ENCODE data around the gene CXCL13. TPM values are rescaled to one million over a fixed set of nuclear protein-coding genes. Genes with fewer than 3 reads are reported as not detected.

Gene CXCL13
- total and polyA plus RNA-seq, 2 experiments from 2014 or later, result not detected

GRCh38 chr4:77595364-77595973 is 10.2 kb upstream of the CXCL13 start:
- no peaks in the 10 kb centered on the region for H3K9me2 ChIP-seq (ENCODE audit: insufficient read depth)
- no peaks in the 10 kb centered on the region for H4K20me1 ChIP-seq (ENCODE audit: insufficient read depth)
- no peak overlapping the region for H3K27ac ChIP-seq
- H3F3A ChIP-seq (ENCODE audit: insufficient read depth), result no peaks in the 10 kb centered on the region
- no peak overlapping the region for H3K4me3 ChIP-seq
- no peaks in the 10 kb centered on the region for H3K79me2 ChIP-seq (ENCODE audit: insufficient read depth)
- TF ChIP-seq EZH2 (IDR thresholded peaks at IDR 0.05; ENCODE audit: insufficient read depth, poor library complexity, severe bottlenecking) (no peak), EZH2phosphoT487 (IDR thresholded peaks at IDR 0.05; ENCODE audit: insufficient read depth, low read depth) (no peak)
- in situ Hi-C loops (cut with MboI), result loop anchor here (5.0 kb wide), 1 partner anchor 208 kb away; no protein-coding TSS in a partner anchor
- peaks cover 85% of the 10 kb centered on the region for H3K27me3 ChIP-seq (replicated peaks; ENCODE audit: insufficient read depth)
- no peaks in the 10 kb centered on the region for H3K9me3 ChIP-seq (ENCODE audit: low read depth)
- no peaks in the 10 kb centered on the region for H3K4me1 ChIP-seq (ENCODE audit: insufficient read depth)
- H3K36me3 ChIP-seq (ENCODE audit: low read depth), result no peaks in the 10 kb centered on the region
- WGBS, 2 experiments (ENCODE audit: low coverage in 1 of 2, low lambda C conversion rate in 2 of 2, missing lambda C conversion rate in 2 of 2), result 37 to 44% methylated on average over 4 of the region's 4 CpGs
- DNase-seq, result no peak
- H2AFZ ChIP-seq, result no peak overlapping the region
- no peak overlapping the region for H3K9ac ChIP-seq
- no peak overlapping the region for H3K4me2 ChIP-seq (ENCODE audit: unreplicated experiment)

DNA sequence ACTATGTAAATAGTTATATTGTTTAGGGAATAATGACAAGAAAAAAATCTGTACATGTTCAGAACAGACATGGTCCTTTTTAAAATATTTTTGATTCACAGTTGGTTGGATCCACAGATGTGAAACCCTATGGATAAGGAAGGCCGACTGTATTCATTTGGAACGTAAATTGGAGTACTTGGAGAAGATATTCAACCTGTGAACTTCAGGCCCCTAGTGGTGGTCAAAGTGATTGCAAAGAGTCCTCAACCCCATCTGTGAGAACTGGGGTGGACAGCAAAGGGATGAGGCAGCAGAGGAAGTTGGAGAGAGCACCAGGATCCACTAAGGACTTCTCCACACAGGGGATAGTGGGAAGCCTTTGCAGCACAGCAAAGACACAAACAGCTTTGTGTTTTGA is 6.2 kb upstream of the CXCL13 start:
- Histone ChIP-seq H2AFZ (no peak overlapping the region), H3K36me3 (ENCODE audit: low read depth) (no peaks in the 10 kb centered on the region), H3K4me2 (ENCODE audit: unreplicated experiment) (no peak overlapping the region), H4K20me1 (ENCODE audit: insufficient read depth) (no peaks in the 10 kb centered on the region), H3K4me3 (no peak overlapping the region), H3K9me2 (ENCODE audit: insufficient read depth) (no peaks in the 10 kb centered on the region), H3K79me2 (ENCODE audit: insufficient read depth) (no peaks in the 10 kb centered on the region), H3K27ac (no peak overlapping the region), H3K9ac (no peak overlapping the region), H3K4me1 (ENCODE audit: insufficient read depth) (no peaks in the 10 kb centered on the region), H3K27me3 (replicated peaks; ENCODE audit: insufficient read depth) (peaks cover 93% of the 10 kb centered on the region), H3K9me3 (ENCODE audit: low read depth) (no peaks in the 10 kb centered on the region), H3F3A (ENCODE audit: insufficient read depth) (no peaks in the 10 kb centered on the region)
- 38 to 50% methylated on average over 2 of the region's 2 CpGs for WGBS, 2 experiments (ENCODE audit: low coverage in 1 of 2, low lambda C conversion rate in 2 of 2, missing lambda C conversion rate in 2 of 2)
- peak; percentile 64 for DNase-seq
- no peak for TF ChIP-seq EZH2phosphoT487 (IDR thresholded peaks at IDR 0.05; ENCODE audit: insufficient read depth, low read depth)
- no peak for TF ChIP-seq EZH2 (IDR thresholded peaks at IDR 0.05; ENCODE audit: insufficient read depth, poor library complexity, severe bottlenecking)
- in situ Hi-C loops (cut with MboI), result loop anchor here (5.0 kb wide), 1 partner anchor 212 kb away; no protein-coding TSS in a partner anchor

- H3K9me3 ChIP-seq (ENCODE audit: low read depth), result no peaks in the 10 kb centered on the region
- no peak overlapping the region for H3K27ac ChIP-seq
- H3K4me1 ChIP-seq (ENCODE audit: insufficient read depth), result no peaks in the 10 kb centered on the region
- H3K36me3 ChIP-seq (ENCODE audit: low read depth), result no peaks in the 10 kb centered on the region
- H3K4me2 ChIP-seq (ENCODE audit: unreplicated experiment), result no peak overlapping the region
- H3K4me3 ChIP-seq, result no peak overlapping the region
- WGBS, 2 experiments (ENCODE audit: low coverage in 1 of 2, low lambda C conversion rate in 2 of 2, missing lambda C conversion rate in 2 of 2), result 17 to 21% methylated on average over 6 of the region's 6 CpGs
- H3K79me2 ChIP-seq (ENCODE audit: insufficient read depth), result no peaks in the 10 kb centered on the region
- H3K9ac ChIP-seq, result no peak overlapping the region
- TF ChIP-seq EZH2phosphoT487 (IDR thresholded peaks at IDR 0.05; ENCODE audit: insufficient read depth, low read depth) (no peak), EZH2 (IDR thresholded peaks at IDR 0.05; ENCODE audit: insufficient read depth, poor library complexity, severe bottlenecking) (no peak)
- no peaks in the 10 kb centered on the region for H3K9me2 ChIP-seq (ENCODE audit: insufficient read depth)
- DNase-seq, result peak; percentile 58
- no peaks in the 10 kb centered on the region for H4K20me1 ChIP-seq (ENCODE audit: insufficient read depth)
- H2AFZ ChIP-seq, result no peak overlapping the region
- peaks cover 93% of the 10 kb centered on the region for H3K27me3 ChIP-seq (replicated peaks; ENCODE audit: insufficient read depth)
- no peaks in the 10 kb centered on the region for H3F3A ChIP-seq (ENCODE audit: insufficient read depth)
- in situ Hi-C loops (cut with MboI), result no loop called here
Measured at GRCh38 chr4:77600521-77601451, 4.8 kb upstream of the CXCL13 start.

DNA sequence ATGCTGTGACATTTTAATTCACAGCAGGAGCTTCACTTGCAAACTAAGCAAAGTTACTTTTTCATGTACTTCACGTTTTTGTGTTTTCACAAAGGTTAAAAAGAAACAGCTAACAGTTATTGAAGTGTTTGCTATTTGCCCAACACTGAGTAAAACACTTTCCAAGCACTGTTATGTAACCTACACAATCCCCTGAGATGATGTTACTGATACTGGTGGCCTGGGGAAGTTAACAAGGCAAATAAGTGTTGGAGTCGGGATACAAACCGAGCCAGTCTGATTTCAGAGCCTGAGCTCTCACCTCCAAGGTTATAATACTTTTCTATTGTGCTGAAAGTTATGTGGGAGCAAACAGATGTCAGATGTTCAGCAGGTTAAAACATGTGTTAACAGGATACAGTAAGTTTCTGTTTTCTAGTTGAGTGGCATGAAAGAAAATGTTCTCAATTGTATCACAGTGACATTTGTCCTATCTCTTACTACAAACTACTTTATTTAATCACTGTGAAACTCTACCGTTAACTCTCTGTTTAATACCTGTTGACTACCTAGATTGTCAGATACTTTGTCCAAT is 3.9 kb upstream of the CXCL13 start:
- no peak overlapping the region for H2AFZ ChIP-seq
- H3K27ac ChIP-seq, result no peak overlapping the region
- no peaks in the 10 kb centered on the region for H3K9me3 ChIP-seq (ENCODE audit: low read depth)
- H3K9me2 ChIP-seq (ENCODE audit: insufficient read depth), result no peaks in the 10 kb centered on the region
- H4K20me1 ChIP-seq (ENCODE audit: insufficient read depth), result no peaks in the 10 kb centered on the region
- H3K27me3 ChIP-seq (replicated peaks; ENCODE audit: insufficient read depth), result peaks cover 93% of the 10 kb centered on the region
- no peaks in the 10 kb centered on the region for H3K79me2 ChIP-seq (ENCODE audit: insufficient read depth)
- H3F3A ChIP-seq (ENCODE audit: insufficient read depth), result no peaks in the 10 kb centered on the region
- in situ Hi-C loops (cut with MboI), result no loop called here
- no peak overlapping the region for H3K4me2 ChIP-seq (ENCODE audit: unreplicated experiment)
- DNase-seq, result no peak
- TF ChIP-seq EZH2phosphoT487 (IDR thresholded peaks at IDR 0.05; ENCODE audit: insufficient read depth, low read depth), result no peak
- TF ChIP-seq EZH2 (IDR thresholded peaks at IDR 0.05; ENCODE audit: insufficient read depth, poor library complexity, severe bottlenecking), result no peak
- no peaks in the 10 kb centered on the region for H3K4me1 ChIP-seq (ENCODE audit: insufficient read depth)
- no peaks in the 10 kb centered on the region for H3K36me3 ChIP-seq (ENCODE audit: low read depth)
- no peak overlapping the region for H3K4me3 ChIP-seq
- no peak overlapping the region for H3K9ac ChIP-seq
- WGBS, 2 experiments (ENCODE audit: low coverage in 1 of 2, low lambda C conversion rate in 2 of 2, missing lambda C conversion rate in 2 of 2), result 35 to 42% methylated on average over 4 of the region's 4 CpGs
